Osteoblast (primary cell): Measurements from ENCODE around the gene GPX5. TPM values are rescaled to one million over a fixed set of nuclear protein-coding genes. Genes with fewer than 3 reads are reported as not detected.

Source experiments
- DNase-seq: peaks from one replicate; pipeline ENCODE4 v3.0.0; 2011; ENCODE audit warnings: low spot score, mixed read lengths; ENCODE audit not compliant: insufficient read length; ENCODE audit errors: missing footprints
- H2AFZ ChIP-seq: 2 replicates; pipeline ENCODE4 v1.6.0; 2011; ENCODE audit warnings: mild to moderate bottlenecking, low read length
- H3K27ac ChIP-seq: 2 replicates; pipeline ENCODE4 v1.5.1; 2011; ENCODE audit warnings: mild to moderate bottlenecking, low read depth, low read length, moderate library complexity
- H3K27me3 ChIP-seq: 2 replicates; pipeline ENCODE4 v1.6.0; 2012; ENCODE audit warnings: mild to moderate bottlenecking, control low read depth, inconsistent platforms, low read length, moderate library complexity; ENCODE audit not compliant: insufficient read depth
- H3K36me3 ChIP-seq: 2 replicates; pipeline ENCODE4 v1.5.1; 2011; ENCODE audit warnings: mild to moderate bottlenecking, low read length, control low read depth, moderate library complexity; ENCODE audit not compliant: insufficient read depth
- H3K4me1 ChIP-seq: 2 replicates; pipeline ENCODE4 v1.5.1; 2011; ENCODE audit warnings: mild to moderate bottlenecking, low read length, control low read depth, moderate library complexity; ENCODE audit not compliant: insufficient read depth
- H3K4me2 ChIP-seq: 2 replicates; pipeline ENCODE4 v1.6.0; 2011; ENCODE audit warnings: mild to moderate bottlenecking, low read length; ENCODE audit not compliant: insufficient read depth
- H3K4me3 ChIP-seq: fragments of 200-600 bp; sonication (generic); 3 replicates; pipeline ENCODE4 v1.5.1; 2012; ENCODE audit warnings: mild to moderate bottlenecking, low read length, inconsistent platforms; ENCODE audit not compliant: insufficient read depth
- H3K79me2 ChIP-seq: 2 replicates; pipeline ENCODE4 v1.6.0; 2012; ENCODE audit warnings: mild to moderate bottlenecking, low read length, control low read depth, inconsistent platforms; ENCODE audit not compliant: insufficient read depth
- H3K9me3 ChIP-seq: 2 replicates; pipeline ENCODE4 v1.5.1; 2011; ENCODE audit warnings: low read depth, low read length, control low read depth
- H4K20me1 ChIP-seq: 2 replicates; pipeline ENCODE4 v1.6.0; 2012; ENCODE audit warnings: mild to moderate bottlenecking, low read length, control low read depth; ENCODE audit not compliant: insufficient read depth
- total RNA-seq: library from RNA; depleted of rRNA; stranded (reverse); fragments of >200 nt; gene quantifications from 2 replicates; pipeline ENCODE4 v1.2.3, GENCODE V29; 2012
- TF ChIP-seq, protein P1 (sequence below): IDR thresholded peaks from 2 replicates; pipeline ENCODE4 v1.5.1; 2011; ENCODE audit warnings: mild to moderate bottlenecking, low read depth, low read length, moderate library complexity; ENCODE audit errors: extremely low read depth

Gene GPX5, protein sequence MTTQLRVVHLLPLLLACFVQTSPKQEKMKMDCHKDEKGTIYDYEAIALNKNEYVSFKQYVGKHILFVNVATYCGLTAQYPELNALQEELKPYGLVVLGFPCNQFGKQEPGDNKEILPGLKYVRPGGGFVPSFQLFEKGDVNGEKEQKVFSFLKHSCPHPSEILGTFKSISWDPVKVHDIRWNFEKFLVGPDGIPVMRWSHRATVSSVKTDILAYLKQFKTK
- total RNA-seq: not detected in 2 replicates

DNA sequence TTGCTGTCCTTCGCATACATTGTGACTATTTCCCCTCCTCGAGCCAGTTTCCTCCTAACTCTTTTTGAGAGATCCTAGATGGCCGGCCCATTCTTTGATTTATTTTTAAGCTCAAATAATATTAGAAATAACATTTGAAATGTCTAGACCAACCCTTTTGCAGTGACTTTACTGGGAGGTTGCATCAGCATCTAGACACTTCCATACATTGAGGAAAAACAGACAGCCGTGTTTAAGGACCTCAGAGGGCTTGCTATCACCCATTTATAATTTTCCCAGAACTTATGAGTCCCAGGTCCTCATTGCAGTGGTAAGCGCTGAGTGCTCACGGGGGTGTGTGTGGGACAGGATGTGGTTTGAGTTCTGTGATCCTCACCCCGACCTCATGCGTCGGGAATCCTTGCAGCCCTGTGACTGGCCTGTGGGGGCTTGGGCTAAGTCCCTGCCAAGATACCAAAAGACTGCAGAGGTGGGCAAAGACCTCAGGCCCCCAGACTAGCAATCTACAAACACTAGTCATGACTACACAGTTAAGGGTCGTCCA lies at the start of gene GPX5:
Gene GPX5, plus strand, starts transcription at position 386 of the 544 bp plus-strand sequence. Its CDS starts 133 bp downstream, at position 519.
- no peak for DNase-seq
- TF ChIP-seq, protein P1, sequence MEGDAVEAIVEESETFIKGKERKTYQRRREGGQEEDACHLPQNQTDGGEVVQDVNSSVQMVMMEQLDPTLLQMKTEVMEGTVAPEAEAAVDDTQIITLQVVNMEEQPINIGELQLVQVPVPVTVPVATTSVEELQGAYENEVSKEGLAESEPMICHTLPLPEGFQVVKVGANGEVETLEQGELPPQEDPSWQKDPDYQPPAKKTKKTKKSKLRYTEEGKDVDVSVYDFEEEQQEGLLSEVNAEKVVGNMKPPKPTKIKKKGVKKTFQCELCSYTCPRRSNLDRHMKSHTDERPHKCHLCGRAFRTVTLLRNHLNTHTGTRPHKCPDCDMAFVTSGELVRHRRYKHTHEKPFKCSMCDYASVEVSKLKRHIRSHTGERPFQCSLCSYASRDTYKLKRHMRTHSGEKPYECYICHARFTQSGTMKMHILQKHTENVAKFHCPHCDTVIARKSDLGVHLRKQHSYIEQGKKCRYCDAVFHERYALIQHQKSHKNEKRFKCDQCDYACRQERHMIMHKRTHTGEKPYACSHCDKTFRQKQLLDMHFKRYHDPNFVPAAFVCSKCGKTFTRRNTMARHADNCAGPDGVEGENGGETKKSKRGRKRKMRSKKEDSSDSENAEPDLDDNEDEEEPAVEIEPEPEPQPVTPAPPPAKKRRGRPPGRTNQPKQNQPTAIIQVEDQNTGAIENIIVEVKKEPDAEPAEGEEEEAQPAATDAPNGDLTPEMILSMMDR: no peak
- no peaks in the 10 kb centered on the region for H3K9me3 ChIP-seq

DNA sequence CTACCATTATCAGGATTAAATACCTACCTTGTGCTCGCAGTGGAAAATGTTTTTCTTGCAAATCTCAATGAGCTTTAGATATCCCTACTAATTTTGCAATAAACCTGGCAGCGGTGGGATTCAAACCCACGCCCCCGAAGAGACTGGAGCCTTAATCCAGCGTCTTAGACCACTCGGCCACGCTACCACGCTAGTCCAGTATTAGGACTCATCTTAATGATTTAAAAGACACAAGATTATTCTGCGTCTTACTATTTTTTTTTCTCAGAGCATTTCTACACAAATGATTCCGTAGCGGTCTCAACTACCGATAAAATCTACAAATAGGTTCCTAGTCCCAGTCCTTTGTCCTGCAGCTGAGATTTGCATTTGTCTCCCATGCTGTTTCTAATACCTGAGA lies 47.2 kb upstream of the GPX5 start:
- TF ChIP-seq, protein P1: no peak
- no peak overlapping the region for H3K4me3 ChIP-seq
- no peak overlapping the region for H3K27ac ChIP-seq
- H3K27me3 ChIP-seq: peaks cover 21% of the 10 kb centered on the region
- no peaks in the 10 kb centered on the region for H4K20me1 ChIP-seq
- H3K36me3 ChIP-seq: no peaks in the 10 kb centered on the region
- no peak overlapping the region for H2AFZ ChIP-seq
- H3K9me3 ChIP-seq: no peaks in the 10 kb centered on the region
- H3K79me2 ChIP-seq: no peaks in the 10 kb centered on the region
- DNase-seq: no peak
- peaks cover 9% of the 10 kb centered on the region for H3K4me1 ChIP-seq
- peak overlapping the region; percentile 17 for H3K4me2 ChIP-seq

More for the DNA sequence above, at the start of gene GPX5:
- no peak within 1 kb of the TSS for H3K4me2 ChIP-seq
- H2AFZ ChIP-seq: no peak within 1 kb of the TSS
- H3K27ac ChIP-seq: no peak within 1 kb of the TSS
- no peaks in the 10 kb centered on the region for H4K20me1 ChIP-seq
- H3K27me3 ChIP-seq: no peaks in the 10 kb centered on the region
- no peaks in the 10 kb centered on the region for H3K4me1 ChIP-seq
- no peak within 1 kb of the TSS for H3K4me3 ChIP-seq
- no peaks in the 10 kb centered on the region for H3K36me3 ChIP-seq
- no peaks in the 10 kb centered on the region for H3K79me2 ChIP-seq

DNA sequence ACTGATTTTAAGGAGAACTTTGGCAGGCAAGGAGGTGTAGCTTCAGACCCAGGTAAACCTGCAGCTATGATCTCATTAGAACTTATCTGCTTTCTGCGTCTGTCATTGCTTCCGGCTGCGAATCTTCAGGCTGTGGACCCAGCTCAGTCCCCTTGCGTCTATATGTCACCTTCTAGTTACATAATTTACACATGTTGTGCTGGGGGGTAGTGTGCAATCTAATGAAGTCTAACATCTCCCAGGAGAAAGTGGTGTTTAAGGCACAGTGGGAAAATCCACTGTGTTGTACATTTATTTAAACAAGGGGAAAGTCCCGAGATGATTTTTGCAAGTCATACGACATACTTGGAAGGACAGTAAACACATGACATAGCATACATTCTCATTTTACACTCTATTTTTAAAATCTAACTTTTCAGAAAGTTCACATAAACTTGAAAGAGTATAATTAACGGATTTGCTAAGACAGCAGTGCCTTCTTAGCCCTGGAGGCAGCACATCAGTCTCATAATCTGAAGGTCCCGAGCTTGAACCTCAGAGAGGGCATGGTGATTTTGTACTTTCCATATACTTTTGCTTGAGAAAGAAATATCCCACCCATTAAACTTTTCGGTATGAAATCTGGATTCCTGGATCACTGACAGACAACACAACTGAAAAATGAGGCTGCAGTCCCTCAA lies 45.3 kb upstream of the GPX5 start:
- H3K36me3 ChIP-seq: no peaks in the 10 kb centered on the region
- H3K4me2 ChIP-seq: no peak overlapping the region
- H3K27me3 ChIP-seq: peaks cover 21% of the 10 kb centered on the region
- H3K9me3 ChIP-seq: no peaks in the 10 kb centered on the region
- TF ChIP-seq, protein P1: no peak
- no peaks in the 10 kb centered on the region for H3K79me2 ChIP-seq
- no peak for DNase-seq
- H3K4me1 ChIP-seq: no peaks in the 10 kb centered on the region
- no peak overlapping the region for H2AFZ ChIP-seq
- no peaks in the 10 kb centered on the region for H4K20me1 ChIP-seq
- no peak overlapping the region for H3K4me3 ChIP-seq
- H3K27ac ChIP-seq: no peak overlapping the region

DNA sequence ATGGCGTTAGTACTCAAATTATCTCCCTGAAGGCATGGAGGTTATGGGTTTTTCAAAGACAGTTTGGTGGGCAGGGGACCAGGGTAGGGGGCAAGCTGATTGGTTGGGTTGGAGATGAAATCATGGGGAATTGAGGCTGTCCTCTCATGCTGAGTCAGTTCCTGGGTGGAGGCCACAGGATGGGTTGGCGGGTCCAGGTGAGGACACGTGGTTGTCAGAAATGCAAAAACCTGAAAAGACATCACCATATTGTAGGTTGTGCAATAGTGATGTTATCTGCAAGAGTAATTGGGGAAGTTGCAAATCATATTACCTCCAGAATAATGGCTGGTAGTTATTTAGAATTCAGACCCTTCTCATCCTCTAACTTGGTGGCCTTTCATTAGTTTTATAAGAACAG lies 40.2 kb upstream of the GPX5 start:
- H3K4me3 ChIP-seq: no peak overlapping the region
- peaks cover under 1% of the 10 kb centered on the region for H3K4me1 ChIP-seq
- TF ChIP-seq, protein P1: no peak
- no peak for DNase-seq
- peaks cover under 1% of the 10 kb centered on the region for H3K27me3 ChIP-seq
- no peak overlapping the region for H2AFZ ChIP-seq
- H3K9me3 ChIP-seq: no peaks in the 10 kb centered on the region
- no peaks in the 10 kb centered on the region for H3K36me3 ChIP-seq
- no peak overlapping the region for H3K4me2 ChIP-seq
- H4K20me1 ChIP-seq: no peaks in the 10 kb centered on the region
- H3K27ac ChIP-seq: no peak overlapping the region
- H3K79me2 ChIP-seq: no peaks in the 10 kb centered on the region
